ENCODE measurements around the gene TRPM8. TPM values are rescaled to one million over a fixed set of nuclear protein-coding genes. Genes with fewer than 3 reads are reported as not detected.

The TRPM8 gene
- total RNA-seq, 4 donors from 2014 or later = 0.34 to 0.72 TPM; not detected in 2

- WGBS = 68% methylated on average over 9 of the region's 9 CpGs
- H3K4me1 ChIP-seq = peaks cover 5% of the 10 kb centered on the region
- TF ChIP-seq, protein P1, sequence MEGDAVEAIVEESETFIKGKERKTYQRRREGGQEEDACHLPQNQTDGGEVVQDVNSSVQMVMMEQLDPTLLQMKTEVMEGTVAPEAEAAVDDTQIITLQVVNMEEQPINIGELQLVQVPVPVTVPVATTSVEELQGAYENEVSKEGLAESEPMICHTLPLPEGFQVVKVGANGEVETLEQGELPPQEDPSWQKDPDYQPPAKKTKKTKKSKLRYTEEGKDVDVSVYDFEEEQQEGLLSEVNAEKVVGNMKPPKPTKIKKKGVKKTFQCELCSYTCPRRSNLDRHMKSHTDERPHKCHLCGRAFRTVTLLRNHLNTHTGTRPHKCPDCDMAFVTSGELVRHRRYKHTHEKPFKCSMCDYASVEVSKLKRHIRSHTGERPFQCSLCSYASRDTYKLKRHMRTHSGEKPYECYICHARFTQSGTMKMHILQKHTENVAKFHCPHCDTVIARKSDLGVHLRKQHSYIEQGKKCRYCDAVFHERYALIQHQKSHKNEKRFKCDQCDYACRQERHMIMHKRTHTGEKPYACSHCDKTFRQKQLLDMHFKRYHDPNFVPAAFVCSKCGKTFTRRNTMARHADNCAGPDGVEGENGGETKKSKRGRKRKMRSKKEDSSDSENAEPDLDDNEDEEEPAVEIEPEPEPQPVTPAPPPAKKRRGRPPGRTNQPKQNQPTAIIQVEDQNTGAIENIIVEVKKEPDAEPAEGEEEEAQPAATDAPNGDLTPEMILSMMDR (IDR thresholded peaks at IDR 0.05) = no peak
- TF ChIP-seq POLR2A (IDR thresholded peaks at IDR 0.05) = no peak
- no peak for TF ChIP-seq EP300 (IDR thresholded peaks at IDR 0.05)
- no peak for TF ChIP-seq POLR2AphosphoS5 (IDR thresholded peaks at IDR 0.05)
Measured at GRCh38 chr2:233981574-233982420, 64.6 kb downstream of the TRPM8 start.

GRCh38 chr2:233982421-233983121 lies 65.4 kb downstream of the TRPM8 start:
- Histone ChIP-seq H3K4me3 (no peak overlapping the region), H3K27me3 (no peaks in the 10 kb centered on the region), H3K27ac (peak overlapping the region; percentile 46), H3K9me3 (no peaks in the 10 kb centered on the region), H3K36me3 (no peaks in the 10 kb centered on the region), H3K4me1 (no peaks in the 10 kb centered on the region)
- DNase-seq (ENCODE audit: low spot score in 2 of 2) = no peak
- TF ChIP-seq POLR2AphosphoS5 (IDR thresholded peaks at IDR 0.05) = no peak
- TF ChIP-seq, protein P1 (IDR thresholded peaks at IDR 0.05) = no peak
- TF ChIP-seq EP300 (IDR thresholded peaks at IDR 0.05) = no peak
- TF ChIP-seq POLR2A (IDR thresholded peaks at IDR 0.05) = no peak
- 68% methylated on average over 13 of the region's 13 CpGs for WGBS

More at GRCh38 chr2:233981574-233982420, 64.6 kb downstream of the TRPM8 start:
- H3K4me3 ChIP-seq = no peak overlapping the region
- no peaks in the 10 kb centered on the region for H3K9me3 ChIP-seq
- no peak overlapping the region for H3K27ac ChIP-seq
- H3K36me3 ChIP-seq = no peaks in the 10 kb centered on the region
- DNase-seq (ENCODE audit: low spot score in 2 of 2) = no peak
- H3K27me3 ChIP-seq = no peaks in the 10 kb centered on the region

GRCh38 chr2:233983445-233983844 lies 66.3 kb downstream of the TRPM8 start:
- Histone ChIP-seq H3K4me1 (no peaks in the 10 kb centered on the region), H3K4me3 (no peak overlapping the region), H3K36me3 (no peaks in the 10 kb centered on the region), H3K27me3 (no peaks in the 10 kb centered on the region), H3K27ac (no peak overlapping the region), H3K9me3 (no peaks in the 10 kb centered on the region)
- DNase-seq (ENCODE audit: low spot score in 2 of 2) = no peak
- WGBS = 76% methylated on average over 6 of the region's 6 CpGs
- TF ChIP-seq POLR2AphosphoS5 (IDR thresholded peaks at IDR 0.05) = no peak
- TF ChIP-seq, protein P1 (IDR thresholded peaks at IDR 0.05) = no peak
- no peak for TF ChIP-seq POLR2A (IDR thresholded peaks at IDR 0.05)
- no peak for TF ChIP-seq EP300 (IDR thresholded peaks at IDR 0.05)

- no peak for DNase-seq (ENCODE audit: low spot score in 2 of 2)
- H3K9me3 ChIP-seq = no peaks in the 10 kb centered on the region
- peaks cover 4% of the 10 kb centered on the region for H3K27me3 ChIP-seq
- TF ChIP-seq POLR2A (IDR thresholded peaks at IDR 0.05) = no peak
- no peaks in the 10 kb centered on the region for H3K4me1 ChIP-seq
- no peak overlapping the region for H3K27ac ChIP-seq
- WGBS = 91% methylated on average over 2 of the region's 2 CpGs
- no peak overlapping the region for H3K4me3 ChIP-seq
- no peaks in the 10 kb centered on the region for H3K36me3 ChIP-seq
Measured at GRCh38 chr2:233988581-233988980, 71.4 kb downstream of the TRPM8 start.

- DNase-seq (ENCODE audit: low spot score in 2 of 2) = no peak
- peaks cover 4% of the 10 kb centered on the region for H3K27me3 ChIP-seq
- no peak overlapping the region for H3K4me3 ChIP-seq
- no peak overlapping the region for H3K27ac ChIP-seq
- TF ChIP-seq POLR2AphosphoS5 (IDR thresholded peaks at IDR 0.05) (no peak), POLR2A (IDR thresholded peaks at IDR 0.05) (no peak), EP300 (IDR thresholded peaks at IDR 0.05) (no peak)
- TF ChIP-seq, protein P1 (IDR thresholded peaks at IDR 0.05) = no peak
- no peaks in the 10 kb centered on the region for H3K4me1 ChIP-seq
- 71% methylated on average over 13 of the region's 13 CpGs for WGBS
- no peaks in the 10 kb centered on the region for H3K36me3 ChIP-seq
- H3K9me3 ChIP-seq = no peaks in the 10 kb centered on the region
Measured at GRCh38 chr2:233989221-233989858, 72.2 kb downstream of the TRPM8 start.

All from suprapubic skin (tissue), 4 donors.